ENCODE results near the gene NACC2.
"Not testable (repeated sequence)": the region's sequence is repeated elsewhere in the genome, so short reads cannot be mapped to it uniquely, and the experiment has no call there.

NACC2 gene

GRCh38 chr9:135978642-135979546 is 116.2 kb downstream of the NACC2 start:
- Mint-ChIP-seq H3K9me3 (no peaks in the 10 kb centered on the region), H3K27ac (no peak overlapping the region), H3K4me3 (no peak overlapping the region), H3K27me3 (peaks cover 39% of the 10 kb centered on the region), H3K36me3 (ENCODE audit: low read depth) (no peaks in the 10 kb centered on the region), H3K4me1 (ENCODE audit: low read depth) (peaks cover 18% of the 10 kb centered on the region)
- intact Hi-C loops (cut with micrococcal nuclease): no loop called here

- Mint-ChIP-seq H3K27me3 (peaks cover 31% of the 10 kb centered on the region), H3K4me3 (no peak overlapping the region), H3K9me3 (no peaks in the 10 kb centered on the region), H3K4me1 (ENCODE audit: low read depth) (peaks cover 29% of the 10 kb centered on the region), H3K27ac (no peak overlapping the region), H3K36me3 (ENCODE audit: low read depth) (no peaks in the 10 kb centered on the region)
- intact Hi-C loops (cut with micrococcal nuclease): no loop called here
Measured at GRCh38 chr9:135976944-135977343, 118.1 kb downstream of the NACC2 start.

- peaks cover 31% of the 10 kb centered on the region for H3K27me3 Mint-ChIP-seq
- H3K4me1 Mint-ChIP-seq (ENCODE audit: low read depth): peaks cover 29% of the 10 kb centered on the region
- H3K9me3 Mint-ChIP-seq: no peaks in the 10 kb centered on the region
- H3K36me3 Mint-ChIP-seq (ENCODE audit: low read depth): no peaks in the 10 kb centered on the region
- intact Hi-C loops (cut with micrococcal nuclease): no loop called here
- H3K27ac Mint-ChIP-seq: no peak overlapping the region
- H3K4me3 Mint-ChIP-seq: no peak overlapping the region
Measured at GRCh38 chr9:135976531-135976930, 118.6 kb downstream of the NACC2 start.

GRCh38 chr9:135975834-135976233 is 119.3 kb downstream of the NACC2 start:
- Mint-ChIP-seq H3K4me1 (ENCODE audit: low read depth) (peaks cover 29% of the 10 kb centered on the region), H3K27ac (no peak overlapping the region), H3K36me3 (ENCODE audit: low read depth) (no peaks in the 10 kb centered on the region), H3K27me3 (peaks cover 29% of the 10 kb centered on the region), H3K9me3 (no peaks in the 10 kb centered on the region), H3K4me3 (no peak overlapping the region)
- intact Hi-C loops (cut with micrococcal nuclease): no loop called here

GRCh38 chr9:135974220-135974573 is 120.9 kb downstream of the NACC2 start:
- no peaks in the 10 kb centered on the region for H3K36me3 Mint-ChIP-seq (ENCODE audit: low read depth)
- H3K27me3 Mint-ChIP-seq: peaks cover 19% of the 10 kb centered on the region
- intact Hi-C loops (cut with micrococcal nuclease): no loop called here

GRCh38 chr9:135973277-135974219 is 121.5 kb downstream of the NACC2 start:
- Mint-ChIP-seq H3K27ac (no peak overlapping the region), H3K36me3 (ENCODE audit: low read depth) (no peaks in the 10 kb centered on the region)

More at GRCh38 chr9:135974220-135974573, 120.9 kb downstream of the NACC2 start:
- H3K9me3 Mint-ChIP-seq: no peaks in the 10 kb centered on the region
- H3K4me3 Mint-ChIP-seq: no peak overlapping the region
- no peak overlapping the region for H3K27ac Mint-ChIP-seq
- H3K4me1 Mint-ChIP-seq (ENCODE audit: low read depth): peaks cover 38% of the 10 kb centered on the region

GRCh38 chr9:135971892-135972291 is 123.2 kb downstream of the NACC2 start:
- intact Hi-C loops (cut with micrococcal nuclease): no loop called here
- H3K27me3 Mint-ChIP-seq: peaks cover 12% of the 10 kb centered on the region
- H3K36me3 Mint-ChIP-seq (ENCODE audit: low read depth): no peaks in the 10 kb centered on the region
- H3K9me3 Mint-ChIP-seq: no peaks in the 10 kb centered on the region
- H3K27ac Mint-ChIP-seq: no peak overlapping the region
- no peak overlapping the region for H3K4me3 Mint-ChIP-seq
- peaks cover 51% of the 10 kb centered on the region for H3K4me1 Mint-ChIP-seq (ENCODE audit: low read depth)

More at GRCh38 chr9:135973277-135974219, 121.5 kb downstream of the NACC2 start:
- Mint-ChIP-seq H3K27me3 (peaks cover 13% of the 10 kb centered on the region), H3K9me3 (no peaks in the 10 kb centered on the region), H3K4me3 (no peak overlapping the region), H3K4me1 (ENCODE audit: low read depth) (peaks cover 38% of the 10 kb centered on the region)
- intact Hi-C loops (cut with micrococcal nuclease): no loop called here

GRCh38 chr9:135971111-135971766 is 123.8 kb downstream of the NACC2 start:
- intact Hi-C loops (cut with micrococcal nuclease): no loop called here
- H3K36me3 Mint-ChIP-seq (ENCODE audit: low read depth): no peaks in the 10 kb centered on the region

GRCh38 chr9:135970128-135970815 is 124.8 kb downstream of the NACC2 start:
- peaks cover 10% of the 10 kb centered on the region for H3K27me3 Mint-ChIP-seq
- no peak overlapping the region for H3K4me3 Mint-ChIP-seq

More at GRCh38 chr9:135971111-135971766, 123.8 kb downstream of the NACC2 start:
- H3K27me3 Mint-ChIP-seq: peaks cover 10% of the 10 kb centered on the region
- H3K27ac Mint-ChIP-seq: no peak overlapping the region
- peaks cover 51% of the 10 kb centered on the region for H3K4me1 Mint-ChIP-seq (ENCODE audit: low read depth)
- H3K4me3 Mint-ChIP-seq: no peak overlapping the region
- H3K9me3 Mint-ChIP-seq: no peaks in the 10 kb centered on the region

GRCh38 chr9:135969064-135969683 is 125.9 kb downstream of the NACC2 start:
- Mint-ChIP-seq H3K4me1 (ENCODE audit: low read depth) (peaks cover 48% of the 10 kb centered on the region), H3K36me3 (ENCODE audit: low read depth) (no peaks in the 10 kb centered on the region), H3K27ac (peak overlapping the region; percentile 52), H3K4me3 (no peak overlapping the region), H3K9me3 (no peaks in the 10 kb centered on the region), H3K27me3 (peaks cover 10% of the 10 kb centered on the region)
- intact Hi-C loops (cut with micrococcal nuclease): no loop called here

More at GRCh38 chr9:135970128-135970815, 124.8 kb downstream of the NACC2 start:
- intact Hi-C loops (cut with micrococcal nuclease): no loop called here
- Mint-ChIP-seq H3K27ac (peak overlapping the region; percentile 59), H3K36me3 (ENCODE audit: low read depth) (no peaks in the 10 kb centered on the region), H3K4me1 (ENCODE audit: low read depth) (peaks cover 51% of the 10 kb centered on the region), H3K9me3 (no peaks in the 10 kb centered on the region)

- peak overlapping the region; percentile 52 for H3K27ac Mint-ChIP-seq
- intact Hi-C loops (cut with micrococcal nuclease): no loop called here
- no peaks in the 10 kb centered on the region for H3K9me3 Mint-ChIP-seq
- no peaks in the 10 kb centered on the region for H3K36me3 Mint-ChIP-seq (ENCODE audit: low read depth)
- H3K27me3 Mint-ChIP-seq: peaks cover 13% of the 10 kb centered on the region
- H3K4me3 Mint-ChIP-seq: no peak overlapping the region
- peaks cover 48% of the 10 kb centered on the region for H3K4me1 Mint-ChIP-seq (ENCODE audit: low read depth)
Measured at GRCh38 chr9:135968601-135969000, 126.5 kb downstream of the NACC2 start.

- Mint-ChIP-seq H3K27me3 (peaks cover 13% of the 10 kb centered on the region), H3K4me1 (ENCODE audit: low read depth) (peaks cover 48% of the 10 kb centered on the region), H3K4me3 (peak overlapping the region; percentile 13), H3K9me3 (no peaks in the 10 kb centered on the region), H3K27ac (no peak overlapping the region), H3K36me3 (ENCODE audit: low read depth) (no peaks in the 10 kb centered on the region)
- intact Hi-C loops (cut with micrococcal nuclease): no loop called here
Measured at GRCh38 chr9:135968083-135968476, 127.0 kb downstream of the NACC2 start.

GRCh38 chr9:135966916-135967260 is 128.2 kb downstream of the NACC2 start:
- Mint-ChIP-seq H3K27me3 (peaks cover 15% of the 10 kb centered on the region), H3K27ac (peak overlapping the region; percentile 68), H3K4me1 (ENCODE audit: low read depth) (peaks cover 56% of the 10 kb centered on the region)
- H3K9me3 Mint-ChIP-seq; H3K4me3 Mint-ChIP-seq; H3K36me3 Mint-ChIP-seq (ENCODE audit: low read depth): not testable (repeated sequence)
- intact Hi-C loops (cut with micrococcal nuclease): loop anchor here (1.0 kb wide), 1 partner anchor 152 kb away; no protein-coding TSS in a partner anchor

Measured in dendritic cell treated with granulocyte-macrophage colony-stimulating factor and Interleukin-4, amounts not matched to agents 40 ng/mL and 50 ng/mL, for 4 days (primary cell).